Measurements from ENCODE around the gene FCN2.

- no peak for TF ChIP-seq EZH2phosphoT487 (IDR thresholded peaks at IDR 0.05; ENCODE audit: borderline replicate concordance, low read depth, low read length)
- TF ChIP-seq, protein P1, sequence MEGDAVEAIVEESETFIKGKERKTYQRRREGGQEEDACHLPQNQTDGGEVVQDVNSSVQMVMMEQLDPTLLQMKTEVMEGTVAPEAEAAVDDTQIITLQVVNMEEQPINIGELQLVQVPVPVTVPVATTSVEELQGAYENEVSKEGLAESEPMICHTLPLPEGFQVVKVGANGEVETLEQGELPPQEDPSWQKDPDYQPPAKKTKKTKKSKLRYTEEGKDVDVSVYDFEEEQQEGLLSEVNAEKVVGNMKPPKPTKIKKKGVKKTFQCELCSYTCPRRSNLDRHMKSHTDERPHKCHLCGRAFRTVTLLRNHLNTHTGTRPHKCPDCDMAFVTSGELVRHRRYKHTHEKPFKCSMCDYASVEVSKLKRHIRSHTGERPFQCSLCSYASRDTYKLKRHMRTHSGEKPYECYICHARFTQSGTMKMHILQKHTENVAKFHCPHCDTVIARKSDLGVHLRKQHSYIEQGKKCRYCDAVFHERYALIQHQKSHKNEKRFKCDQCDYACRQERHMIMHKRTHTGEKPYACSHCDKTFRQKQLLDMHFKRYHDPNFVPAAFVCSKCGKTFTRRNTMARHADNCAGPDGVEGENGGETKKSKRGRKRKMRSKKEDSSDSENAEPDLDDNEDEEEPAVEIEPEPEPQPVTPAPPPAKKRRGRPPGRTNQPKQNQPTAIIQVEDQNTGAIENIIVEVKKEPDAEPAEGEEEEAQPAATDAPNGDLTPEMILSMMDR (conservative IDR thresholded peaks at IDR 0.05; ENCODE audit: low read length) = no peak
These were observed 27.5 kb upstream of the FCN2 start for GRCh38 chr9:134852906-134853654.

All from OCI-LY7 (cell line).